PC-9 (cell line): ENCODE measurements around the gene KIF9. TPM values are rescaled to one million over a fixed set of nuclear protein-coding genes. Genes with fewer than 3 reads are reported as not detected.

Experiments
- BruUV-seq: library from RNA; stranded (reverse); fragments of 400-500 nt; replicated peaks from 2 replicates; lab custom pipeline; 2021; lab: Mats Ljungman, UMichigan
- CTCF ChIA-PET: fragments of 300-600 bp; sonication (Branson Sonifier 250); formaldehyde crosslinking; loops from one replicate; lab custom pipeline; 2022; ENCODE audit warnings: antibody characterized with exemption; lab: Charles Lee
- POLR2A ChIA-PET: fragments of 300-600 bp; sonication (Branson Sonifier 250); formaldehyde crosslinking; loops from one replicate; lab custom pipeline; 2022; ENCODE audit warnings: antibody characterized with exemption; ENCODE audit not compliant: unreplicated experiment; lab: Charles Lee
- DNase-seq, 2 experiments: peaks; one replicate each; pipeline versions ENCODE4 v3.0.0 to v3.0.0-alpha.2; 2015 to 2022; ENCODE audit warnings: mixed read lengths in 1 of 2
- H2AFZ ChIP-seq: fragments of 200-600 bp; sonication (generic); 2 replicates; pipeline ENCODE4 v1.8.1; 2017; ENCODE audit warnings: antibody characterized with exemption
- H3F3A ChIP-seq: fragments of 200-600 bp; sonication (generic); 2 replicates; pipeline ENCODE4 v1.8.1; 2017; ENCODE audit warnings: antibody characterized with exemption, mild to moderate bottlenecking, low read depth; ENCODE audit not compliant: insufficient read depth
- H3K27ac ChIP-seq: fragments of 200-600 bp; sonication (generic); 2 replicates; pipeline ENCODE4 v1.6.1; 2016; ENCODE audit warnings: mixed run types
- H3K27me3 ChIP-seq: fragments of 200-600 bp; sonication (generic); 2 replicates; pipeline ENCODE4 v1.6.1; 2016; ENCODE audit warnings: low read depth, mixed run types; ENCODE audit not compliant: insufficient read depth
- H3K36me3 ChIP-seq: fragments of 200-600 bp; sonication (generic); 2 replicates; pipeline ENCODE4 v1.6.1; 2016; ENCODE audit warnings: low read depth, mixed run types
- H3K4me1 ChIP-seq: fragments of 200-600 bp; sonication (generic); replicated peaks from 2 replicates; pipeline ENCODE4 v1.6.1; 2016; ENCODE audit warnings: mixed run types; ENCODE audit not compliant: insufficient read depth
- H3K4me2 ChIP-seq: fragments of 200-600 bp; sonication (generic); 2 replicates; pipeline ENCODE4 v1.6.1; 2017; ENCODE audit warnings: mixed run types
- H3K4me3 ChIP-seq: fragments of 200-600 bp; sonication (generic); 2 replicates; pipeline ENCODE4 v1.6.1; 2016; ENCODE audit warnings: mixed run types
- H3K79me2 ChIP-seq: fragments of 200-600 bp; sonication (generic); 2 replicates; pipeline ENCODE4 v1.6.1; 2017; ENCODE audit warnings: low read depth, mixed run types
- H3K9me2 ChIP-seq: fragments of 200-600 bp; sonication (generic); 2 replicates; pipeline ENCODE4 v1.8.1; 2017; ENCODE audit warnings: mild to moderate bottlenecking; ENCODE audit not compliant: insufficient read depth
- H3K9me3 ChIP-seq: fragments of 200-600 bp; sonication (generic); 2 replicates; pipeline ENCODE4 v1.8.1; 2016; ENCODE audit warnings: low read depth; ENCODE audit not compliant: insufficient read depth
- H4K20me1 ChIP-seq: fragments of 200-600 bp; sonication (generic); 2 replicates; pipeline ENCODE4 v1.8.1; 2017; ENCODE audit not compliant: insufficient read depth
- CTCF ChIP-seq: fragments of 200-600 bp; sonication (generic); conservative IDR thresholded peaks from 2 replicates; pipeline ENCODE4 v1.6.1; 2017; ENCODE audit warnings: mixed run types, antibody characterized with exemption, mild to moderate bottlenecking, moderate library complexity
- EZH2 ChIP-seq: fragments of 200-600 bp; sonication (generic); IDR thresholded peaks from 2 replicates; pipeline ENCODE4 v1.8.0; 2017; ENCODE audit warnings: antibody characterized with exemption, low read depth
- intact Hi-C: fragments of 100-400 bp; cut with micrococcal nuclease; formaldehyde crosslinking; loops from one replicate; pipeline ENCODE4 v1.10.0; 2022; ENCODE audit not compliant: unreplicated experiment
- total RNA-seq: library from RNA; stranded (reverse); gene quantifications from 2 replicates; pipeline ENCODE4 v1.2.3, GENCODE V29; 2021

Gene KIF9
- total RNA-seq, 1 experiment from 2014 or later, result 21.4 TPM

GRCh38 chr3:47243419-47244147, 39.0 kb downstream of the KIF9 start:
- intact Hi-C loops, result no loop called here
- Histone ChIP-seq H3K36me3 (no peaks in the 10 kb centered on the region), H3K4me3 (no peak overlapping the region), H3K27me3 (no peaks in the 10 kb centered on the region), H3K4me2 (no peak overlapping the region), H3K9me2 (no peaks in the 10 kb centered on the region), H4K20me1 (no peaks in the 10 kb centered on the region), H3K4me1 (no peaks in the 10 kb centered on the region), H3K9me3 (no peaks in the 10 kb centered on the region), H3K27ac (no peak overlapping the region), H3K79me2 (no peaks in the 10 kb centered on the region), H2AFZ (no peak overlapping the region), H3F3A (no peaks in the 10 kb centered on the region)
- ChIA-PET CTCF (no interaction called here), POLR2A (no interaction called here)
- BruUV-seq, result no TSS peak
- DNase-seq, result no peak
- no peak for TF ChIP-seq EZH2
- TF ChIP-seq CTCF, result no peak

- no peak for TF ChIP-seq EZH2
- no peak for TF ChIP-seq CTCF
- Histone ChIP-seq H3K9me3 (no peaks in the 10 kb centered on the region), H3K4me2 (no peak overlapping the region), H3K36me3 (no peaks in the 10 kb centered on the region), H3K4me3 (no peak overlapping the region), H3K4me1 (no peaks in the 10 kb centered on the region), H4K20me1 (no peaks in the 10 kb centered on the region), H3K27ac (no peak overlapping the region), H3K9me2 (no peaks in the 10 kb centered on the region), H3F3A (no peaks in the 10 kb centered on the region), H3K79me2 (no peaks in the 10 kb centered on the region), H2AFZ (no peak overlapping the region), H3K27me3 (no peaks in the 10 kb centered on the region)
- no TSS peak for BruUV-seq
- ChIA-PET CTCF (no interaction called here), POLR2A (no interaction called here)
- intact Hi-C loops, result no loop called here
- DNase-seq, result no peak
These were observed 42.7 kb downstream of the KIF9 start for GRCh38 chr3:47239929-47240328.

- intact Hi-C loops, result no loop called here
- Histone ChIP-seq H3K36me3 (no peaks in the 10 kb centered on the region), H3K27me3 (no peaks in the 10 kb centered on the region), H3K4me3 (no peak overlapping the region), H3K9me2 (no peaks in the 10 kb centered on the region), H3K4me2 (no peak overlapping the region), H2AFZ (no peak overlapping the region), H3F3A (no peaks in the 10 kb centered on the region), H4K20me1 (no peaks in the 10 kb centered on the region), H3K4me1 (no peaks in the 10 kb centered on the region), H3K79me2 (no peaks in the 10 kb centered on the region), H3K27ac (no peak overlapping the region), H3K9me3 (no peaks in the 10 kb centered on the region)
- POLR2A ChIA-PET, result no interaction called here
- TF ChIP-seq EZH2, result no peak
- no peak for TF ChIP-seq CTCF
- CTCF ChIA-PET, result no interaction called here
- BruUV-seq, result no TSS peak
- no peak for DNase-seq
These were observed 44.6 kb downstream of the KIF9 start for GRCh38 chr3:47238017-47238416.
